SJCRH30 (cell line): ENCODE data around the gene FHAD1. TPM values are rescaled to one million over a fixed set of nuclear protein-coding genes. Genes with fewer than 3 reads are reported as not detected.
"Not testable (repeated sequence)": the region's sequence is repeated elsewhere in the genome, so short reads cannot be mapped to it uniquely, and the experiment has no call there.

Experiments used
- DNase-seq, 2 experiments: peaks; one replicate each; pipeline ENCODE4 v3.0.0-alpha.2; 2015 to 2020
- H3K27ac ChIP-seq: fragments of 250-450 bp; sonication (Bioruptor Pico); 2 replicates; pipeline ENCODE4 v1.5.1; 2020; ENCODE audit warnings: mild to moderate bottlenecking, moderate library complexity
- H3K27me3 ChIP-seq: fragments of 250-450 bp; sonication (Bioruptor Pico); 2 replicates; pipeline ENCODE4 v1.5.1; 2020; ENCODE audit warnings: mild to moderate bottlenecking, moderate library complexity
- H3K36me3 ChIP-seq: fragments of 250-450 bp; sonication (Bioruptor Pico); 2 replicates; pipeline ENCODE4 v1.5.1; 2020; ENCODE audit warnings: mild to moderate bottlenecking, moderate library complexity
- H3K4me1 ChIP-seq: fragments of 250-450 bp; sonication (Bioruptor Pico); 2 replicates; pipeline ENCODE4 v1.5.1; 2020; ENCODE audit warnings: mild to moderate bottlenecking, moderate library complexity
- H3K4me3 ChIP-seq: fragments of 250-450 bp; sonication (Bioruptor Pico); 2 replicates; pipeline ENCODE4 v1.5.1; 2020; ENCODE audit warnings: mild to moderate bottlenecking, moderate library complexity
- H3K9me3 ChIP-seq: fragments of 250-450 bp; sonication (Bioruptor Pico); replicated peaks from 2 replicates; pipeline ENCODE4 v1.5.1; 2020; ENCODE audit warnings: mild to moderate bottlenecking, moderate library complexity
- total RNA-seq: library from RNA; depleted of rRNA; stranded (reverse); fragments of >200 nt; shearing (Covaris generic); gene quantifications from 2 replicates; pipeline ENCODE4 v1.2.3, GENCODE V29; 2014

FHAD1 gene
- total RNA-seq, 1 experiment from 2014 or later, result 1.7 TPM

GRCh38 chr1:15417059-15417934 is 170.3 kb downstream of the FHAD1 start:
- H3K4me1 ChIP-seq, result peaks cover 39% of the 10 kb centered on the region
- no peaks in the 10 kb centered on the region for H3K27me3 ChIP-seq
- no peaks in the 10 kb centered on the region for H3K9me3 ChIP-seq
- peaks cover 44% of the 10 kb centered on the region for H3K36me3 ChIP-seq
- peak; percentile 65 to 74 for DNase-seq
- peak overlapping the region; percentile 20 for H3K27ac ChIP-seq
- no peak overlapping the region for H3K4me3 ChIP-seq

GRCh38 chr1:15418806-15419515 is 171.9 kb downstream of the FHAD1 start:
- Histone ChIP-seq H3K9me3 (no peaks in the 10 kb centered on the region), H3K36me3 (peaks cover 41% of the 10 kb centered on the region), H3K4me3 (no peak overlapping the region), H3K4me1 (peaks cover 32% of the 10 kb centered on the region), H3K27me3 (no peaks in the 10 kb centered on the region), H3K27ac (no peak overlapping the region)
- no peak for DNase-seq

- Histone ChIP-seq H3K36me3 (peaks cover 33% of the 10 kb centered on the region), H3K27me3 (no peaks in the 10 kb centered on the region), H3K4me1 (peaks cover 40% of the 10 kb centered on the region), H3K4me3 (no peak overlapping the region), H3K27ac (no peak overlapping the region), H3K9me3 (no peaks in the 10 kb centered on the region)
- no peak for DNase-seq
Measured at GRCh38 chr1:15420853-15421465, 173.9 kb downstream of the FHAD1 start.

- peaks cover 51% of the 10 kb centered on the region for H3K36me3 ChIP-seq
- H3K4me3 ChIP-seq, result no peak overlapping the region
- no peaks in the 10 kb centered on the region for H3K27me3 ChIP-seq
- H3K27ac ChIP-seq, result no peak overlapping the region
- DNase-seq, result no peak
- H3K4me1 ChIP-seq, result peaks cover 35% of the 10 kb centered on the region
- H3K9me3 ChIP-seq, result no peaks in the 10 kb centered on the region
Measured at GRCh38 chr1:15422871-15423270, 175.8 kb downstream of the FHAD1 start.

- H3K27ac ChIP-seq, result no peak overlapping the region
- peaks cover 34% of the 10 kb centered on the region for H3K4me1 ChIP-seq
- H3K36me3 ChIP-seq, result peaks cover 57% of the 10 kb centered on the region
- no peak for DNase-seq
- no peaks in the 10 kb centered on the region for H3K27me3 ChIP-seq
- no peak overlapping the region for H3K4me3 ChIP-seq
- H3K9me3 ChIP-seq, result no peaks in the 10 kb centered on the region
Measured at GRCh38 chr1:15423355-15424077, 176.5 kb downstream of the FHAD1 start.

GRCh38 chr1:15424146-15424667 is 177.2 kb downstream of the FHAD1 start:
- no peak overlapping the region for H3K4me3 ChIP-seq
- no peaks in the 10 kb centered on the region for H3K9me3 ChIP-seq
- H3K27ac ChIP-seq, result no peak overlapping the region
- DNase-seq, result peak; percentile 59 to 68
- H3K27me3 ChIP-seq, result no peaks in the 10 kb centered on the region
- peaks cover 57% of the 10 kb centered on the region for H3K36me3 ChIP-seq
- peaks cover 27% of the 10 kb centered on the region for H3K4me1 ChIP-seq

- Histone ChIP-seq H3K4me1 (peaks cover 27% of the 10 kb centered on the region), H3K4me3 (no peak overlapping the region), H3K27ac (no peak overlapping the region), H3K27me3 (no peaks in the 10 kb centered on the region), H3K36me3 (peaks cover 52% of the 10 kb centered on the region), H3K9me3 (no peaks in the 10 kb centered on the region)
- DNase-seq, result no peak
Measured at GRCh38 chr1:15424981-15425380, 178.0 kb downstream of the FHAD1 start.

- H3K4me3 ChIP-seq, result no peak overlapping the region
- no peak for DNase-seq
- peak overlapping the region; percentile 57 for H3K27ac ChIP-seq
- no peaks in the 10 kb centered on the region for H3K9me3 ChIP-seq
- H3K36me3 ChIP-seq, result peaks cover 50% of the 10 kb centered on the region
- H3K4me1 ChIP-seq, result peaks cover 27% of the 10 kb centered on the region
- H3K27me3 ChIP-seq, result no peaks in the 10 kb centered on the region
Measured at GRCh38 chr1:15425521-15425920, 178.5 kb downstream of the FHAD1 start.

GRCh38 chr1:15425958-15426357 is 178.9 kb downstream of the FHAD1 start:
- Histone ChIP-seq H3K9me3 (no peaks in the 10 kb centered on the region), H3K27me3 (no peaks in the 10 kb centered on the region), H3K4me3 (no peak overlapping the region), H3K36me3 (peaks cover 50% of the 10 kb centered on the region), H3K27ac (peak overlapping the region; percentile 57), H3K4me1 (peaks cover 27% of the 10 kb centered on the region)
- peak; percentile 61 to 72 for DNase-seq

GRCh38 chr1:15426492-15427279 is 179.7 kb downstream of the FHAD1 start:
- peaks cover 32% of the 10 kb centered on the region for H3K4me1 ChIP-seq

GRCh38 chr1:15427280-15427666 is 180.2 kb downstream of the FHAD1 start:
- Histone ChIP-seq H3K4me3 (no peak overlapping the region), H3K4me1 (peaks cover 37% of the 10 kb centered on the region), H3K36me3 (peaks cover 48% of the 10 kb centered on the region), H3K9me3 (no peaks in the 10 kb centered on the region), H3K27ac (no peak overlapping the region; the same call in 1 of the 2 replicates), H3K27me3 (no peaks in the 10 kb centered on the region)
- DNase-seq, result no peak

More at GRCh38 chr1:15426492-15427279, 179.7 kb downstream of the FHAD1 start:
- peaks cover 48% of the 10 kb centered on the region for H3K36me3 ChIP-seq
- H3K27ac ChIP-seq, result peak overlapping the region; percentile 57
- no peaks in the 10 kb centered on the region for H3K27me3 ChIP-seq
- no peaks in the 10 kb centered on the region for H3K9me3 ChIP-seq
- peak; percentile 58 to 62 for DNase-seq
- no peak overlapping the region for H3K4me3 ChIP-seq

- not testable (repeated sequence) for H3K4me3 ChIP-seq, DNase-seq, H3K27ac ChIP-seq, H3K27me3 ChIP-seq, H3K9me3 ChIP-seq
- peaks cover 47% of the 10 kb centered on the region for H3K4me1 ChIP-seq
- peaks cover 48% of the 10 kb centered on the region for H3K36me3 ChIP-seq
Measured at GRCh38 chr1:15428252-15428651, 181.2 kb downstream of the FHAD1 start.

GRCh38 chr1:15428815-15429435 is 181.9 kb downstream of the FHAD1 start:
- Histone ChIP-seq H3K4me1 (peaks cover 48% of the 10 kb centered on the region), H3K9me3 (no peaks in the 10 kb centered on the region), H3K27ac (no peak overlapping the region), H3K36me3 (peaks cover 42% of the 10 kb centered on the region), H3K4me3 (no peak overlapping the region), H3K27me3 (no peaks in the 10 kb centered on the region)
- no peak for DNase-seq
